NCI-H1417 treated with DMSO at 0.1 percent for 48 hours (cell line): Measurements from ENCODE around the gene PKP2.

Source experiments
- DNase-seq: peaks from one replicate; lab custom pipeline; 2025; lab: John Stamatoyannopoulos, UW

The PKP2 gene

GRCh38 chr12:32753605-32754004 is 143.0 kb downstream of the PKP2 start:
- DNase-seq, result no peak

DNA sequence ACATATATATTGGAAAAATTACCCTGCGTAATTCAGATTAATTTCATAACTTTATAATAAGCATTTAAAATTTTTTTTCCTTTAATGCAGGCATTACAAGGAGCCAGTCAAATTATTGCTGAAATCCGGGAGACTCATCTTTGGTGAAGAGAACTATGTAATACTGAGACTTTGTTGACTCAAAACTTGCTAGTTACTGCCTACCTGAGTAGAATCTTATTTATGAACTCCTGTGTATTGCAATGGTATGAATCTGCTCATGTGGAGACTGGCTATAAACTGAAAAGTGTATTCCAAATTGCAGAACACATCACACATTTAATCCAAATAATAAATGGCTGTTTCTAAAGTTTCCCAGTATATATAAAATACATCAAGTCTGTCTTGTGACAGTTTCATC is 153.3 kb downstream of the PKP2 start:
- no peak for DNase-seq

DNA sequence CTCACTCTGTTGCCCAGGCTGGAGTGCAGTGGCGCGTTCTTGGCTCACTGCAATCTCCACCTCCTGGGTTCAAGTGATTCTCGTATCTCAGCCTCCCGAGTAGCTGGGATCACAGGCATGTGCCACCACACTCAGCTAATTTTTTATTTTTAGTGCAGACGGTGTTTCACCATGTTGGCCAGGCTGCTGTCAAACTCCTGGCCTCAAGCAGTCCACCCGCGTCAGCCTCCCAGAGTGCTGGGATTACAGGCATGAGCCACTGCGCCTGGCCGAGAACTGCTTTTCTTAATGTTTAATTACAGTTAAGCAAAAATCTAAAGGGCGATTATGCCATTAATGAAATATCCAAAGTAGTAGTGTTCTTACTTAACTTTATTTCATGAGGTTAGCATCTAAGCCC is 154.4 kb downstream of the PKP2 start:
- DNase-seq, result no peak
